IPS DF 19.7 (cell line): Measurements from ENCODE around the gene CXCL8.

Source experiments
- DNase-seq: peaks from one replicate; pipeline ENCODE4 v3.0.0-alpha.2; 2013; ENCODE audit warnings: low read depth, low spot score

The CXCL8 gene

DNA sequence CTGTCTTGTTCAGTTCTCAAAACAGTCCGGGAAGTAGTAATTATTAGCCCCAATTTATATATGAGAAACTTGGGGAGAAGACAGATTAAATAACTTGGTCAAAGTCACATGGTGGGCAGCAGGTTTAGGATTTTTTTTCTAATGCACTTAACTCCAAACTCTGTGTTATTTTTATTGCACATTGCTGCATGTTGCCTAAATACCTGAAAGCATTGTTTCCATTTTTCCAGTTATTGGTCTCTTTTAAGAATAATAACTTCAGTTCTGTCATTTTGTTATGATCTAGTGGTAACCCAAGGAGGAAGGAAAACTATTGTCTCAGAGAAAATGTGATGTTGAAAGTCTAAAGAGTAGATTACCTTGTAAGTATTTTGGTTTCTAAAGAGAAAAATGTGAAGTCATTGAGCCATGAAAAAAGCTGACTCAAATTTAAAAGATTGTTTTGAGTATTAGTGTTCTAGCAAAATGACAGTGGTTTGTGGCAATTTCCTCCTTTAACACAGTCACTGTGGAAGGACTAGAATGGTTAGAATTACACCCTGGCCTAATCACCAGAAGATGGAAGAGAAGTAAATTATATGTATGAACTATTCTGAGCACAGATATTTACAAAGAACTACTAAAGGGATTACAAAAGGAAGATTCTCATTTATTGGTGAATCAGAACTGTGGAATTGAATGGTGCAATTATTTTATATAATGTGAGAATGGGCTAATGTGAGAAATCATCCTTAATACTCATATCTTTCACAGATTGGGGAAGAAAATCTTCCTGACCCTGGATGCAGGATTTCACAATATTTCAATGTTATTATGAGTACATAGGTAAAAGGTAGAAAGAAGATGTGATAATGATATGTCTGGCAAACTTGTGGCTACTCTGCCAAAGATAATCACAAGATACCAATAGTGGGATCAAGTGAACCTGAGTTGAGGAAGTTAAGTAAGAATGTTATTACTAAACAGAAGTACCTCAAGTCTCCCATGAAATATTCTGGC is 21.7 kb upstream of the CXCL8 start:
- DNase-seq: no peak

DNA sequence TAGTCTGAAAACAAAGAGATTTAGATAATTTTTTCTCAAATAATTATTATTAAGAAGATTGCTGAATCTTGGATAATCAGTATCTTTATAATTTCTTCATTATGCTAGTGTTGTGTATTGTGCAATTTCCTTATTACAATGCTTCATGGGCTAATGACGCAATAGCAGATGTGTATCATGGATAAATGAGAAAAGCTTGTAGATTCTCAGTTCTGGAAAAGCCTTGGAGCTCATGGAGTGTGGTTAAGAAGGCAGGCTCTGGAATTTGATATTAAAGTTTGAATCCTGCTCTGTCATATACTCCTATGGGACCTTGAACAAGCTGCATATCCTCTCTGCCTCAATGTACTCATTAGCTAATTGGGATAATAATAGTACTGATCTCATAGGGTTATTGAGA is 18.9 kb upstream of the CXCL8 start:
- no peak for DNase-seq

DNA sequence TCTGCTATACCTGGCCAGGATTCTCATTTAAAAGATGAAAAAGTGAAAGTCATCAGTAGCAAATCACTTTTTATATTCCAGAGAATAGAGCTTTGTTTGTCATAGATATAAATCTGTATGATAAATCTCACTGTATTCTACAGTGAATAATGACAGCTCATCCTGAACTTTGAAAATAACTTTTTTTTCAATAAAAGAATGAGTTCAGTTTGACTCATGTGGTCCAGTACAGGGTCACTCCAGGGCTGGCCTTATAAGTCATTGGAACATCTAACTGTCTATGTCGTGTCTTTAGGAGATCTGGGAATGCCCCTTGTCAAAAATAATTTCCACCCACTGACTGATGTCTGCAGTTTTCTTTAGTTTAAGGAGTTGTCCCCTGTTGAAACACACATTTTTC is 18.5 kb upstream of the CXCL8 start:
- no peak for DNase-seq

DNA sequence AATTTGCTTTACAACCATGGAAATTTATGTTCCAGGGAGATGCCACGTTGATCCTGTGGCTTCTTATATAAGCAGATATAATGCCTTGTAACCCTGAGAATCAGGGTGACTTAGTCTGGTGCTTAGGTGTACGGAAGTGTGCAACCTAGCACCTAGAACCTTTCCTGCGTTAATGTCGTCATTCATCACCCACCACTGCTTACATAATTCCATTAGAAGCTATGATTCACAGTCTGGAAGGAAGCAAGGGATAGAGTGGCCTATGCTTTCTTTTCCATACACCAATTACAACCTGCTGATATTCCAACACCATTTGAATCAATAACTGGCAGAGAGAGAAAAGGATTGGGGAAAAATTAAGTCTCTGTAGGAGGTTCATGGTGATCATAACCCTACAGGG is 17.3 kb upstream of the CXCL8 start:
- no peak for DNase-seq

DNA sequence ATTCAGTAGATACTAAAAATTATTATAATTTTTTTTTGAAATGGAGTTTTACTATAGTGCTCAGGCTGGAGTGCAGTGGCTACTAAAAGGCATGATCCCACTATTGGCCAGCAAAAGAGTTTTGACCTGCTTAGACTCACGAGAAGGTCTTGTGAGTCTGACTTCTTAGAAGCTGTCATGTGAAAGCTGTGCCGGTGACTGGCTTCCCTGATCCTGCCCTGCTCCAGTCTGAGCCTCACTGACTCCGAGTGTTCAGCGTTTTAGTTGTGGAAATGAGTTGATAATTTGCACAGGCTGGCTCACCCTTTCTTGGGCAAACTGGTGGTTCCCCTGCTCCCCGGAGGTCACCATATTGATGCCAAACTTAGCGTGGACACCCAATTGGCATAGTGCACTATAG is 16.4 kb upstream of the CXCL8 start:
- no peak for DNase-seq

DNA sequence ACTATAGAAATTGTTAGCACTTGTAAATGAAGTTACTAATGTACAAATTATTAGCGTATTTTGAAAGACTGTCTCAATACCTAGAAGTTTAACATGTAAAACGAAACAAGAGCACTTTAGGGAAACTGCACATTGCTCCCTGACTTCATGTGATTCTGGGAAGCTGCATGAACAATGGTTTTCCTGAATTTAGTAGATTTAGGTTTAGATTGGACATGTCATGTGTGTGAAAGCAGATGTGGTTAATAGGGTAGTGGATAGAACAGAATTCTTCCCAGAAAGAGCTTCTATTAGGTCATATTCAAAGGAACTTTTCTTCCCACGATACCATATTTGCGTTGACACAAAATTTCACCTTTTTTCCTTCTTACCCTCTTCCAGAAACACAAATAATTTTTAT is 14.9 kb upstream of the CXCL8 start:
- no peak for DNase-seq

DNA sequence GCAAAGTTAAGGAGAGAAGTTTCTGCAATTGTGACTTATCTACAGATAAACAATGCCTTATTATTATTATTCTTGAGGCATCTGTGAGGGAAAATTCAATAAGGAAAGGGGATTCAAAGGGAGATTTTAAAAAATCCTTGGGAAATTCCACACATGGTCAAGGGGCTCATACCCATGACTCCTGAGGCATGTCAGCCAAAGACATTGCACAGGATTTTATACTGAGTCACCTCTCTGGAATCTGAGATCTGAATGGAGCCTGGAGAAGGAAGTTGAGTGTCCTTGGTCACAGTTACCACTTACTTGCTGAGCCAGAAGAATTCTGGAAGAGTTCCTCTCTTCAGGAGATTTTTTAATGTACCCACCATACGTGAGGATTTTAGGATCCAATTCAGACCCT is 14.4 kb upstream of the CXCL8 start:
- DNase-seq: no peak

DNA sequence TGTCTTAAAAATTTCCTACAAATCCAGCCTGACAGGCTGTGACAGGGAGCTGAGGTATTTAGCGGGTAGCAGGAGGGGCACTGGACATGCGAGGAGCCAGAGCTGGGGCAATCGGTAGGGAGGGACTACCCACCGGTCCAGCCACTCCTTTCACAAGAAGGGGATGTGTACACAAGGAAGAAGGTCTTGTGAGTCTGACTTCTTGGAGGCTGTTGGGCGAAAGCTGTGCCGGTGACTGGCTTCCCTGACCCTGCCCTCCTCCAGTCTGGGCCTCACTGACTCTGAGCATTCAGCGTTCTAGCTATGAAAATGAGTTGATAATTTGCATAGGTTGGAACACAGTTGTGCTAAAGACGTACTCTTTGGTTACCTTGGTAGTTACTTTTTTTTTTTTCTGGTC is 12.7 kb upstream of the CXCL8 start:
- no peak for DNase-seq

DNA sequence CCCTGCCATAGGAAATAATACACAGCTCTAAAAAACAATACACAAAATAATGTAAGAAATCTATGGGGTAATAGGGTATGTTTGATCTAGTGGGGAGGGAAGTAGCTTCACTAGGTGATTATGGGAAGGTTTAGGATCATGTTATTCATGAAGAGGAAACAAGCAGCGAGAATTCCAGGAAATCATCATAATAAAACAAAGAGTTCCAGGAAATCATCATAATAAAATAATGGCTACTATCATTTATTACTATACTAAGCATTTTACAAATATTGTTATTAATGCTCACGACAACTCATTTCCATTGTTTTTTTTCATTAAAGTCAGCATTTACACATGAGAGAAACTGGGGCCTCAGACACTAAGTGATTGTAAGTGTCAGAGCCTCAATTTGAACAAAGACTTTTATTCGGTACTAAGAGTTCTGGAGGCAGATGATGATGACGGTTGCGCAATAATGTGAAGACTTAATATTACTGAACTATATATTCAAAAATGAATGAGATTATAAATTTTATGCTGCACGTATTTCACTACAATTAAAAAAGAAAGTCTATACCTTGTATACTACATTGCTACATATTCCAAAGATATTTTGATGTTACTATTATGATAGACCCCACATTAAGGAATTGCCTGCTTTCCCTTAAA is 12.2 kb upstream of the CXCL8 start:
- DNase-seq: no peak

DNA sequence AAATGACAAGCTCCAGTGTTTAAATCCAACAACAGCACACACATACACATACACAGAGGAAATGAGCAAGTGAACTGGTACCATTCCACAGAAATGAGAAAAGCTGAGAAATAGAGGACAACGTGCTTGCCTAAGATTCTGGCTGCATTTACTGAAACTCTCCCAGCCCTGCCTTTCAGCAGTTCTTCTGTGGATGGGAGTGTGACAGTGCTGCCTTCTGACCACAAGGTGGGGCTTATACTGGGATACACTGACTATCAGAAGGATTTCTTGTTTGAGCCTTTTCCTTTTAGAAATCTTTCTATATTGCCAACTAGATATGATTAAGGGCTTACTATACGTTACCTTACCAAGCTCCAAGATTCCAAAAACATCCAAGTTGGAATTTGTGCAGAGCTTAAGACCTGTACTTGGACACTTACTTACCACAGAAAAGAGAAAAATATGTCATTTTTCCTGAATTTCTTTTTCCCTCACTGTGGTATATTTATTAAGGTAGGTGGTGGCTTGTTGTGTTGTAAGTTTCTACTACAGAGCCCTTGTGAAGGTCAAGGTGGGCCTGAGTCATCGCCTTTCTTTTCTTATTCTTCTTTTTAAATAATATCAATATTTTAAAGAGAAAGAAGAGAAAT is 10.7 kb upstream of the CXCL8 start:
- no peak for DNase-seq

DNA sequence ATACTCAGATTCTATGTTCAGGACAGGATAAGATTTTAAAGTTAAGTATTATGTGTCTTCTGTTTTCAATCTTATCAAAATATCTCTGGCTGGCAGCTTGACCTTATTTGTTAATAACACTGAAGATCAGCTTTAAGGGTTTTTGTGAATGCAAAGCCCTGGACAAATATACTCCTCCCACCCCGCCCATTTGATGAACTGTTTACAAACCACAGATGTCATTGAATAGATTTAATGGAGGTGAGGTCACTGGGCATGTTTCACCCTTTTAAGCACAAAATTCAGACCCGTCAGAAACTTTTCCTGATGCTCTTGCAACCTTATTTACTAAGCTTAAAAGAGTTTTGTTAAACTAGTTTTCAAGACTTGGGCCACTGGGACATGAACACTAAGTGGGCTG is 10.1 kb upstream of the CXCL8 start:
- DNase-seq: no peak

DNA sequence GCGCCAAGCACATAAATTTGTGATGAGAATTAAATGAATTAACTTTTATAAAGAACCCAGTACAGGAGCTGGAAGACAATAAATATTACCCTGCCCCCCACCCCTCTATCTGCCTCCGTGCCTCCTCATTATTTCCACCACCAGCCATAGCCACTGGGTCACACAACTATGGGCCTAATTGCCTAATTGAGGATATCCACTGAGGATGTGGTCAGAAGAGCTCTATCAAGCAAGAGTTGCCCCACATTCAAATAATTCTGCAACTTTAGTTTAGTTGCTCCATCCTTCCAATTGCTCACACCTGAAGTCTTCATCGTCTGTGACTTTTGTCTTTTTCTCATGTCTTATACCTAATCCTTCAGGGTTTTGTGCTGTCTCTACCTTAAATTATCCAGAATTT is 9.5 kb upstream of the CXCL8 start:
- DNase-seq: no peak

DNA sequence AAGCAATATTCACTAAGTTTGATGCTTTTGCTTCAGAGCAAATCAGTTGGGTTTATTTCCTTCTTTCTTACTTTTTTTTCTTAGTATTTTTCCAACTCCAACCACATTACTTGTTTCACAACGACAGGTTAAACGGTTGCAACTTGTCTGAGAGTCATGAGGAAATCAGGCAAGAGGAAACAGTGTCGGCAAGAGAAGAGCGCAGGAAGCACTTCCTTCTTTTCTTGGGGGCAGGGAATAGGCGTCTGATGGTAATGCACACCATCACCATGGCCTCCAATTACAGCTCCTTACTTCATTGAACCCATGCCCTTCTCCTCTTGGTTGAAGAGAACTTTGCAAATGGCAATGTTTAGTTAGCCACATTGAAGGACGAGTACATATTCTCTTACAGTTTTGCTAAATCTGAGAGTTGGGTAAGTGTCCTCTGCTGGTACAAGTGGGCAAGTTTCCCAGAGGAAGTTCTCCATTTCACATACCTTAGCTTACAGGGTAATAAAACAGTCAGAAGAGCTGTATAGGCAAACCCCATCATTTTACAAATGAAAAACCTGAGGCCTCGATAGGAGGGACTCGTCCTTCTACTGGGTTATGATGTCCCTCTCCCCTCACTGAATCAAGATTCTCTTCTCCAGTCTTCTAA is 8.3 kb upstream of the CXCL8 start:
- no peak for DNase-seq

DNA sequence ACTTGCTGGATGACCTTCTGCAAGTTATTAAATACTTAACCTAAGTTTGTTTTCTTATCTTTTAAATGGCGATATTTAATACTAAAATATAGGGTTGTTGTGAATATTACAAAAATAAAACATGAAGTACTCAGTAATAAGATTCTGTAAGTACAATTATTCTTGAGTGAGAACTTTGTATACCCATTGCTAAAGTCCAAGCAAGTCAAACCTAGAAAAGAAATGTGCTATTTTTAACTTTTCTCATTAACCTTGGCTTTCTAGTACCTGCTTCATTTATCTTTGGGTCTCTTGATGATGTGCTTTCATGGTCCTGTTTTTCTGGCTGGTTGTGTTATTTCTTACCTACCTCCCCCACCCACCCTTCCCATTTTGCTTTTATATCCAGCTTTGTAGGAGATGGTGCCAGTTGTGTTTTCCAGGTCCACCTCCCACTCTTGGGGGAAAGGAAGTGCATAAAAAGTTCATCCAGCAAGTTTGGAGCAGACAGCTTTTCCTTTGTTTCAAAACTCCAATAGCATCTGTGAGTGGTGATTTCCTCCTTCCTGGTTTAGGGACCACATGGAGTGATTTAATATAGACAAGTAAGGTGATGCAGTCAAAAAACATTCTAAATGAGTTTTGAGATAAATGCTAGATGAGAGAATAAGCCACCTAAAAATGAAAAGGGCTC is 7.5 kb upstream of the CXCL8 start:
- no peak for DNase-seq

DNA sequence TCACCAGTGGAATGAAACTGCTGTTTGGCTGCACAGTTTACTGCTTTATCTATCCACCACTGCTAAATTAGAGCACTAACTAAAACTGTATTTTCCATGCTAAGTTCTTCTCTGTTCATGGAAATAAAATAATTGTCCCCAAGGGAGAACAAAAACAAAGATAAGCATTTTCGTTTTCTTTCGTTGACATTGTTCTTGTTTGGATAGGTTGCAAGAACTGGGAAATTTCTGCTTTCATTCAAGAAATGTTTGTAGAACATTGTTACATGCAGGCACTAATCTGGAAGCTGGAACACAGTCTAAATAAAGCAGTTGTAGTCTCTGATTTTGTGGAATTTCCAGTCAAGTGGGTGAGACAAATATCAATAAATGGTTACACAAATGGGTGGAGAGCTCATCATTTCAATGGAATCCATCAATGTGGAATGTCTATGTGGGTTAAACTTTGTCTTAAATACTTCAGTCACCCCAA is 5.8 kb upstream of the CXCL8 start:
- no peak for DNase-seq

DNA sequence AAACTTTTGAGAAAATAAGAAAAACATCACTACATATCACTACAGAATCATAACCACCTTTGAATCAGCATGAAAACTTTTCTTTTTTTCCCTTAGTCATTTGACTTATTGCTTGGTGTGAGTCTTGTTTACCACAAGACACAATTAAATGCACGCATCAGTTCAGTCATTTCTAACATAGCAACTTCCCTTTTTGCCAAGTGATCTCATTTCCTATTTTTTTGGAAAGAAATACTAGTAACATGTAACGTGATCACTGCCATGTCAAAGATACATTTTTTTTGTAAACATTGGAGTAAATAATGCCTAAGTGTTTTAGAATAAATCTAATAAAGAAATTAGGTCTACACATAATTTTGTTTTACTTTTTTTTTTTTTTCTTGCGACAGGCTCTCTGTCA is 5.1 kb upstream of the CXCL8 start:
- DNase-seq: no peak

DNA sequence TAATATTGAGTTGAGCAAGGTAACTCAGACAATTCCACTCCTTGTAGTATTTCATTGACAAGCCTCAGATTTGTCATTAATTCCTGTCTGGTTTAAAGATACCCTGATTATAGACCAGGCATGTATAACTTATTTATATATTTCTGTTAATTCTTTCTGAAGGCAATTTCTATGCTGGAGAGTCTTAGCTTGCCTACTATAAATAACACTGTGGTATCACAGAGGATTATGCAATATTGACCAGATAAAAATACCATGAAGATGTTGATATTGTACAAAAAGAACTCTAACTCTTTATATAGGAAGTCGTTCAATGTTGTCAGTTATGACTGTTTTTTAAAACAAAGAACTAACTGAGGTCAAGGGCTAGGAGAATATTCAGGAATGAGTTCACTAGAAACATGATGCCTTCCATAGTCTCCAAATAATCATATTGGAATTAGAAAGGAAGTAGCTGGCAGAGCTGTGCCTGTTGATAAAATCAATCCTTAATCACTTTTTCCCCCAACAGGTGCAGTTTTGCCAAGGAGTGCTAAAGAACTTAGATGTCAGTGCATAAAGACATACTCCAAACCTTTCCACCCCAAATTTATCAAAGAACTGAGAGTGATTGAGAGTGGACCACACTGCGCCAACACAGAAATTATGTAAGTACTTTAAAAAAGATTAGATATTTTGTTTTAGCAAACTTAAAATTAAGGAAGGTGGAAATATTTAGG is 821 bp downstream of the CXCL8 start:
- DNase-seq: no peak

DNA sequence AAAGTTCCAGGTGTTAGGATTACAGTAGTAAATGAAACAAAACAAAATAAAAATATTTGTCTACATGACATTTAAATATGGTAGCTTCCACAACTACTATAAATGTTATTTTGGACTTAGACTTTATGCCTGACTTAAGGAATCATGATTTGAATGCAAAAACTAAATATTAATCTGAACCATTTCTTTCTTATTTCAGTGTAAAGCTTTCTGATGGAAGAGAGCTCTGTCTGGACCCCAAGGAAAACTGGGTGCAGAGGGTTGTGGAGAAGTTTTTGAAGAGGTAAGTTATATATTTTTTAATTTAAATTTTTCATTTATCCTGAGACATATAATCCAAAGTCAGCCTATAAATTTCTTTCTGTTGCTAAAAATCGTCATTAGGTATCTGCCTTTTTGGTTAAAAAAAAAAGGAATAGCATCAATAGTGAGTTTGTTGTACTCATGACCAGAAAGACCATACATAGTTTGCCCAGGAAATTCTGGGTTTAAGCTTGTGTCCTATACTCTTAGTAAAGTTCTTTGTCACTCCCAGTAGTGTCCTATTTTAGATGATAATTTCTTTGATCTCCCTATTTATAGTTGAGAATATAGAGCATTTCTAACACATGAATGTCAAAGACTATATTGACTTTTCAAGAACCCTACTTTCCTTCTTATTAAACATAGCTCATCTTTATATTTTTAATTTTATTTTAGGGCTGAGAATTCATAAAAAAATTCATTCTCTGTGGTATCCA is 1.6 kb downstream of the CXCL8 start:
- no peak for DNase-seq

DNA sequence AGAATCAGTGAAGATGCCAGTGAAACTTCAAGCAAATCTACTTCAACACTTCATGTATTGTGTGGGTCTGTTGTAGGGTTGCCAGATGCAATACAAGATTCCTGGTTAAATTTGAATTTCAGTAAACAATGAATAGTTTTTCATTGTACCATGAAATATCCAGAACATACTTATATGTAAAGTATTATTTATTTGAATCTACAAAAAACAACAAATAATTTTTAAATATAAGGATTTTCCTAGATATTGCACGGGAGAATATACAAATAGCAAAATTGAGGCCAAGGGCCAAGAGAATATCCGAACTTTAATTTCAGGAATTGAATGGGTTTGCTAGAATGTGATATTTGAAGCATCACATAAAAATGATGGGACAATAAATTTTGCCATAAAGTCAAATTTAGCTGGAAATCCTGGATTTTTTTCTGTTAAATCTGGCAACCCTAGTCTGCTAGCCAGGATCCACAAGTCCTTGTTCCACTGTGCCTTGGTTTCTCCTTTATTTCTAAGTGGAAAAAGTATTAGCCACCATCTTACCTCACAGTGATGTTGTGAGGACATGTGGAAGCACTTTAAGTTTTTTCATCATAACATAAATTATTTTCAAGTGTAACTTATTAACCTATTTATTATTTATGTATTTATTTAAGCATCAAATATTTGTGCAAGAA is 2.3 kb downstream of the CXCL8 start:
- no peak for DNase-seq

DNA sequence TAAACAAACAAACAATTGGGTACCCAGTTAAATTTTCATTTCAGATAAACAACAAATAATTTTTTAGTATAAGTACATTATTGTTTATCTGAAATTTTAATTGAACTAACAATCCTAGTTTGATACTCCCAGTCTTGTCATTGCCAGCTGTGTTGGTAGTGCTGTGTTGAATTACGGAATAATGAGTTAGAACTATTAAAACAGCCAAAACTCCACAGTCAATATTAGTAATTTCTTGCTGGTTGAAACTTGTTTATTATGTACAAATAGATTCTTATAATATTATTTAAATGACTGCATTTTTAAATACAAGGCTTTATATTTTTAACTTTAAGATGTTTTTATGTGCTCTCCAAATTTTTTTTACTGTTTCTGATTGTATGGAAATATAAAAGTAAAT is 2.9 kb downstream of the CXCL8 start:
- DNase-seq: no peak
